Fibroblast of skin of left quadriceps (primary cell): ENCODE measurements around the gene NBL1.

Source experiments
- DNase-seq, 2 experiments: peaks; one replicate each; pipeline ENCODE4 v3.0.0-alpha.2; 2013; ENCODE audit warnings: low read depth in 2 of 2

The NBL1 gene

DNA sequence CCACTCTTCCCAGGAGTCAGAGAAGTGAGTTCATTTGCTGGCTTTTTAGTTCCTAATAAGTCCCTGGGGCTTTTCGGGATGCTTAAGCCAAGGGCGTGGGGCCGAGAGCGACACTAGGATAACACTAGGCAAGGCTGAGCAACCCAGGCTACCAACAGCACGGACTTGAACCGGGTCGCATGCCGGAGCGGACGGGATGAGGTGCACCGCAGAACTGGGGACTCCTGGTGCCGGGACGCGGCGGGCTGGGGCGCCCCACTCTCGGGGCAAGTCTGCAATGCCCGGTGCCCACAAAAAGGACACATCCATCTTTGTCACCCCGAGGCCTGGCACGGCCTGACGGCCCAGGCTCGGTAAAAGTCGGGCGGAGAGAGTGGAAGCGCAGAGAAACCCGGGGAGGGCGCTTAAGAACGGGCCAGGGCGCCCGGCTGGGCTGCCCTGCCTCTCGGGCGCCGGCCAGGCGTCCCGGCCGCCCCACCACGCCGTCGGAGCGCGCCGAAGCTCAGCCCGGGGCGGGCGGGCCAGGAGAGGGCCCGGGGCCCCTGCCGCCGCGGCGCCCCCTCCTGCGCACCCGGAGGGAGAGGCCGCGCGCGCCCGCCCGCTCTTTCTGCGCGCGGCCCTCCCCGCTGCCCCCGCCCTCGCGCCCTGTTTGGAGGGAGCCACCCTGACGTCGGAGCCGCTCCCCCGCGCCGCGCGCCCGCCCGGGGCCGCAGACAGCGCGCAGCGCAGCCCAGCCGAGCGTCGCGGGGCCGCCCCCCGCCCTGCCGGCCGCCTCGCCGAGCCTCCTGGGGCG is at the start of gene NBL1:
Gene NBL1, plus strand, starts transcription at position 710 of the 793 bp plus-strand sequence. CDS start 10,720 bp downstream, outside the sequence.
- no peak for DNase-seq

DNA sequence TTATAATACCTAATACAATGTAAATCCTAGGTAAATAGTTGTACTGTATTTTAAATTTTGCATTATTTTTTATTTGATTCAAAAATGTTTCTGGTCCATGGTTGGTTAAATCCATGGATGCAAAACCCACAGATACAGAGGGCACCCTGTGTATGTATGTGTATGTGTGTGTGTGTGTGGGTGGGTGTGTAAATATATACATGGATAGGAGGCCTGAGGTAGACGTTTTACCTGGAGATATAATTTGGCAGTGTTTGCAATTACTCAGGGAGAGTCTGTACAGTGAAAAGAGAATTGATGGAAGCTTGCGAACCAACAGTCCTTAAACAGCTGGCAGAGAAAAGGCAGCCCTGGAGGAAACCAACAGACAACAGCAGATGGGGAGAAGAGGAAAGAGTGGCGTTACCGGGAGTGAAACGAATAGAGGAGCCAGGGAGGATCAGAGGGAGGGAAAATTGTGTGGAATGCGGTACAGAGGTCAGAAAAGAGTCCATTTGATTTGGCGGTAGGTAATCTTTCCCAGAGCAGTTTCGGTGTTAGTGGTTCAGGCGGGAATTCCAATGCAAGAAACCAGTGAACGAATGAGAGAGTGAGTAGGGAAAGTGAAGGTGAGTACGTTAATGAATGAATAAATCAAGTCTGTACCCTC is 47.9 kb upstream of the NBL1 start:
- no peak for DNase-seq

- DNase-seq: peak; percentile 92
These were observed 47.2 kb upstream of the NBL1 start for GRCh38 chr1:19596714-19597495.

DNA sequence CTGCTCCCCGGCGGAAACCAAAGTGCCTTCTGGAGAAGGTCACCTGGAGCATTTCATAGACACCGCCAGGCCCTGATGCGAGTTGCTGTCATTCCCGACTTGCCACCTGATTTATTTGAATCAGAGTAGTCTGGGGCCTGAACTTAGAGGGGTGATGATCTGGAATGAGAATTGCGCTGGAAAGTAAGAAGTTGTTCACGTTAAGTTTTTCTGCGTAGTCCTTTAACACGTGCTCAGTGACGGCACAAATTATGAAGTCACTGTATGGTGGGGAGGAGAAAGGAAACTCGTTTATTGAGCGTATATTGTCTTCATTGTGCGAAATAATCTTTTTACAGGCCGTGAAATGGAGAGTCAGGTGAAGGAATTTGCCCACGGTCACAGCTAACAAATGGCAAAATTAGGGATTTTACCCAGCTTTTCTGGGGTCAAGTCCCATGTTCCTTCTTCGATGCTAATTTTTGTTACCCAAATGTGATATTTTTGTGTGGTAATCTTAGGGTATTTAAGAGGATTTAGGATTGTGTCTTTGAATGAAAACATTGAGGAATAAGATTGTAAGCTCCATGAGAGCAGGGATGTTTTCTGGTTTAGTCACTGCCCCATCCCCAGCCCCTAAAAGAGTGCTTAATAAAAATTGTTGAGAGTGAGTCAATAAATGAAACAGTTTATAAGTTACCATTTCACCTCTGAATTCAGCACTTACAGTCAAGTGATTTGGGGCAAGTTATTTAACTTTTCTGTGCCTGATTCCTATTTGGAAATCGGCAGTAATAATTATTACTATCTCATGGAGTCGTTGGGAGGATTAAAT is 46.4 kb upstream of the NBL1 start:
- DNase-seq: no peak

- no peak for DNase-seq
These were observed 44.3 kb upstream of the NBL1 start for GRCh38 chr1:19599810-19600209.

GRCh38 chr1:19602486-19602885 is 41.6 kb upstream of the NBL1 start:
- no peak for DNase-seq

- no peak for DNase-seq
These were observed 38.1 kb upstream of the NBL1 start for GRCh38 chr1:19605967-19606366.

DNA sequence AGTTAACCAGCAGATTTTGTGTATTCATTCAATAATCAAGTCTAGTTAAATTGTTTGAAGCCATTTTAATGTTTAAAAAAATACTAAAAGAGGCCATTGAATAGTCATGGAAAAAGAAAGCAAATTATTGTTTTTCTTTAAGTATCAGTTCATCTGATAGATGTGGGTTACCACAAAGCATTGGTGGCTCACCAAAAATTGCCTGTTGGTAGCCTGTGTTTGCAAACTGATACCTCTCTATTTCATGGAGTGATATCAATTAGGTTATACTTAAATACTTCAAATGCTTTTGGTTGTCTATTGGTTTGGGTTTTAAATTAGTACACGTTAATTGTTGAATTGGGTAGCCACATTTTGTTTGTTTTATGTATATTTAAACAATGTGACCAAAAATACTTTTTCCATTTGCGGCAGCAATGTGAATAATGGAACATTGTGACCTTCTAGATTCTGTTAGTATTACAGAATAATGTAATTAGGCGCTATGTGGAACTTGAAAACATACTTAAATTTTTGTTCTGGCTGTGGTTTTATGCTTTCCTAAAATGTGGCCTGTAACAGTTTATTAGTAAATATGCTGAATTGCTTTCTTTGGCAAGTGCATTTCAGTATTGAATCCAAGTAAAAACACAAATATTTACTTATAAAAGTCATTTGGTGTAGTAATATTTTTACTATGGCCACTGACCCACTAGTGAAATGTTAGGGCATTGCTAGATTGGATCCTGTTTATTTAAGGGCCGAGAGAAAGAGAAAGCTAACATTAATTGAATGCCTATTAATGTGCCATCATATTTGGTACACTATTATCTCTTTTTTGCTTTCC is 37.1 kb upstream of the NBL1 start:
- no peak for DNase-seq

DNA sequence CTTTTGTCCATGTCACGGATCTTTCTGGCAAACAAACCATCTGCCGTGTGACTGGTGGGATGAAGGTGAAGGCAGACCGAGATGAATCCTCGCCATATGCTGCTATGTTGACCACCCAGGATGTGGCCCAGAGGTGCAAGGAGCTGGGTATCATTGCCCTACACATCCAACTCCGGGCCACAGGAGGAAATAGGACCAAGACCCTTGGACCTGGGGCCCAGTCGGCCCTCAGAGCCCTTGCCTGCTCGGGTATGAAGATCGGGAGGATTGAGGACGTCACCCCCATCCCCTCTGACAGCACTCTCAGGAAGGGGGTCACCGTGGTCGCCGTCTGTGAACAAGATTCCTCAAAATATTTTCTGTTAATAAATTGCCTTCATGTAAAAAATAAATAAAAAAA is 35.9 kb upstream of the NBL1 start:
- DNase-seq: no peak

DNA sequence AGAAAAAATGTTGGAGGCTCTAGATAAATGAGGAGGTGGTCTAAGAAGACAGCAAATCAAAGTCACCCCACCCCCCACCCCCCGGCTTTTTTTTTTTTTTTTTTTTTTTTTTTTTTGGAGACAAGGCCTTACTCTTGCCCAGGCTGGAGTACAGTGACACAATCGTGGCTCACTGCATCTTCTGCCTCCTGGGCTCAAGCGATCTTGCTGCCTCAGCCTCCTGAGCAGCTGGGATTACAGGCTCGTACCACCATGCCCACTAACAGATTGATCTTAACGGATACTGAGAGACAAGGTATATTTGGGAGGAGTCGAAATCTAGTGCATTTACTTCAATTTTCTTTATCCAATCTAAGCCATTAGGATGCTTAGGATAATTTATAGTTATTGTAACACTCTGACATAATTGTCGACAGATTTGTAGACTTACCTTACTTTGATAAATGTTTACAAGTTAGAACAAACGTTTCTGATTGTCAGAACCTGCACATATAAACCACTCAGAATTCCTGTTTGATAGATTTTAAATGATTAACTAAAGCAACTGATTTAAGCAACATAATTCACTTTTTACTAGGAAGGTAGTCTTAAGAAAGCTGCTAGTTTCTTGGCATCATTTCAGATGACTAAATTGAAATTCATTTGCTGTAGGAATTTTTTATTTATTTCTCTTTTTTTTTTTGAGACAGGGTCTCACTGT is 33.7 kb upstream of the NBL1 start:
- DNase-seq: no peak

DNA sequence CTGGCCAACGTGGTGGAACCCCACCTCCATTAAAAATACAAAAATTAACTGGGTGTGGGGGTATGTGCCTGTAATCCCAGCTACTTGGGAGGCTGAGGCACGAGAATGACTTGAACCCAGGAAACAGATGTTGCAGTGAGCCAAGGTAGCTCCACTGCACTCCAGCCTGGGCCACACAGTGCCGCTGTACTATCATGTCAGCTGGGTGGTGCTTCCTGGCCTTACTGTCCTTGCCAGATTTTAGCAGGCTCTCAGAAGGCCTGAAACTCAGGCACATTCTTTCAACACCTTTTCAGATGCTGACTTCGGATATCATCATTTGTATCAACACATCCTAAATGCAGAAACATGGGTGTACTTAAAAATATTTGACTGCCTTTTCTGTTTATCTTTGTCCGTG is 31.6 kb upstream of the NBL1 start:
- DNase-seq: no peak

DNA sequence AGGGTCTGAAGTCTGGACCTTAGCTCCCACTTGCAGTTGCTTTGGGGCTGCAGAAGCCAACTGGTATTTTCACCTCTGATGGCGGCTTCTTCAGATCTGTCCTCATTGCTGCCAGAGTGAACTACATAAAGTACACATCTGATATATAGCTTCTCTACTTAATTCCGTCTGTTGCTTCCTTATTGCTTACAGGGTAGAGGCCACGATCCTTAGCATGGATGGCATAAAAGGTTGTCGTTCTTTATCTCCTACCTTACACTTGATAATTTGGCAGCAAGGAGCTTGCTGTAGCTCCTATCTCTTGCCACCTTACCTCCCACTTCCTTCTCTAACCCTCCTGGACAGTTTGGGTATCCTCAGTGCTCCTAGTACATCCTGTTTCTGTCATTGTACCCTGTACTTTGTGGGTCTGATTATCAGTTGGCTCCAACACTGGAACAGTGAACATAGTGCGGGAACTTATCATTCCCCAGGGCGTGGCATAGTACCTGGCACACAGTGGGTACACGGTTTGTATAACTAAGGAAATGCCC is 30.9 kb upstream of the NBL1 start:
- no peak for DNase-seq

- DNase-seq: no peak
These were observed 28.7 kb upstream of the NBL1 start for GRCh38 chr1:19615438-19615837.

GRCh38 chr1:19616489-19616888 is 27.6 kb upstream of the NBL1 start:
- peak in 1 of 2 experiments; percentile 47 for DNase-seq

DNA sequence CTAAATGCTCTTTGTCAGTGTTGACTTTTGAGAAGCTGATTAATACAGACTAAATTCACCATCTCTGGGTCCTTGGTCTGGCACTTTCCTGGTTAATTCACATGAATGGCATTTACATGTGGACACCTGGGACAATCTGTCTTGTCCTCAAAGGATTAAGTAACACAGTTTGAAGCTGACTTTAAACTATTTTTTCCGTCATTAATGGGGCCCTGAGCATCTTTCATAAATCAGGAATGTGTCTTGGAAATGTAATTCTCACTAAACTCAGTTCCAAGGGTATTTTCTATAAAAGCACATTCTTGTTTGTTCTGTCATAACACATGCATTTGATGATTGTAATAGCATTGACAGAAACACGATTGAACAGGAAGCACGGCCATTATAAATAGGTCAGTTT is 26.7 kb upstream of the NBL1 start:
- no peak for DNase-seq

DNA sequence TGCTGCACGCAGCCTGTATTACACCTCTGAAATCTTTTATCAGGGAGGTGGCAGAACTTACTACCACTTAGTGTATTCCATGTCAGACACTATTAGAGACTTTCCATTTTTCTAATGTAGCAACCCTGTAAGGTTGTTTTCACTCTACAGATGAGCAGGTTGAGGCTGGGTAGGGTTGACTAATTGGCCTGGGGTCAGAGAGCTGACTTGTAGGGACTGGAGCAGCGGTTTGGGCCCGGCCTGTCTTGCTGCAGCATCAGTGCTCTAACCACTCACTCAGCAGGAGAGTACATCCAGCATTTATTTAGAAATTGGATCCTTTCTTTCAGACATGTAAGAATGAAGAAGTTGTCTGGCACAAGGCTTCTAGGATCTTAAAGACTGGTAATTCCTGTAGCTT is 25.7 kb upstream of the NBL1 start:
- no peak for DNase-seq

DNA sequence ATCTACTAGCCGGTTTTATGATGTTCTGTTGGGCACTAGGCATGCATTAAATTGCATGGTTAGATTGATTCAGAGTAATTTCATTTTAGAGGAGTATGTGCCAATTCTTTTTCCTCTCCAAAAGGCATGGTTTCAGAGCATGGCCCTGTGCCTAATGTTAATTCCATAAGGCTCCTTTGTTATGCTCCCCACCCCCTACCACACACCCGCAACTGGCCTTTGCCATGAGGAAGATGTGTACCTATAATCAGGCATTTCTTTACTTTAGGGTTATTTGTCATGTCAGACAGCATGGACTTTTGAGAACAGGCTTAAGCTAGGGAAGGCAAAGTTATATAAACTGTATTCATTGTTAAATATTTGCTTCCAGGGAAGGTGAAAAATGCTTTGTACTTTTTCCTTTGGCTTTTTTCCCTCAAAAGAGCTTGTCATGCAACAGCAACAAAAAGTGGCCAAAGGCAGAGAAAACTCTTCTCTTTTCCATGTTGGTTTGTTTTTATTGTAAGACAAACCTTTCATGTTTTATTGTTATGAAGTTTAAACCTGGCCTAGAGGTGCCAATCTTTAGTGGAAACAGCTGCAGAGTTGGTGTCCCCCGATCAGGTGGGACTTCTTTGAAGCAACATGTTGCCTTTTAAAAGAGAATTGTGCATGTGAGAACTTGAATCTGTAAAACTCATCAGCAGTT is 24.3 kb upstream of the NBL1 start:
- no peak for DNase-seq

DNA sequence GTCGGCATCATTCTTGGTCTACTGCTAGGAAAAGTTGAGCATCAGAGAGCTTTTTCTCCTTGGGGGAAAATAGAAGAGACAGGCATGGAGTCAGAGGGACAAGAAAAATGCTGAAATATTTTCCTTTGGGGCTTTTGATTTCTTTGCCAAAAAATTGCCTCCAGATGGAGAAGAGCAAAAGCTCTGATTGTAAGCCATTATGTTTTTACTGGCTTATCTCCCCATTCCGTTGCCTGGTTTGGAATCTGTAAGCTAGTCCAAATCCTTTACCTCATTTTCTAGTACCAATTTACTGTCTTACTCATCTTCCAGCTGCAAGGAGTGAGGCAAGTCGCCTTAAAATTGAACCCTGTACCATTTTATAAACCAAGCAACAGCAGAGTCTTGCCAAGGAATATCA is 23.3 kb upstream of the NBL1 start:
- DNase-seq: no peak

DNA sequence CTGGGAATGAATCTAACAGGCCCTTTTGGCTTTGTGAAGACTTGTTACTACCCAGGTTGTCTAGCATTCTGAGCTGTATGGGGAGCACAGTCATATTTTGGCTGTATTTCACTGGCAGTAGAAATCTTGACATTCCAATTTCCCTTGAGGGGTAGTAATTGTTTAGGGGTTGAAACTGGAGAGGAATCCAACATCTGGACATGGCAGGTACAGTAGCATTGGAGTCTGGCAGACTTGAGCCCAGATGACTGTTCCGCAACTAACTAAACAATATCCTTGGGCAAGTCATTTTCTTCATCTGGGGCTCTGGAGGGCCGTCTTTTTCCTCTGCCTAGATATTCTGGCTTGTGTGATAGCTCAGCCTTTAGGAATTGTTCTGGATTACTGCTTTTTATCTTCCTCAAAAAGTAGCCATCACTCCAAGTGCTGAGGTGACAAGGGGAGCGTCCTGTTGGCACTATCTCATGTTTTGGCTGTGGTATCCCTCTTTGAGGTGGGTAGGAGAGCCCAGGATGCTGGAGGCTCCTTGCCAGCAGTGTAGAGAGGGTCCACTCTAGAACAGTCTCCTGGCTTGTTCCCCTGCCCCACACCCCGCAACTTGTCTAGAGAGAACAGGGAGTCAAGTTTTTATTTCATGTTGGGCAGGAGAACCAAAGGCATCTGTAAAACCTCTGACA is 22.7 kb upstream of the NBL1 start:
- DNase-seq: no peak
